Calu3 (cell line): ENCODE results near the gene COX6B2. TPM values are rescaled to one million over a fixed set of nuclear protein-coding genes. Genes with fewer than 3 reads are reported as not detected.

Experiments used
- BruUV-seq: library from RNA; stranded (reverse); fragments of 400-500 nt; replicated peaks from 2 replicates; lab custom pipeline; 2021; lab: Mats Ljungman, UMichigan
- CTCF ChIA-PET: fragments of 300-600 bp; sonication (Branson Sonifier 250); formaldehyde crosslinking; loops from one replicate; lab custom pipeline; 2022; ENCODE audit warnings: antibody characterized with exemption; lab: Charles Lee
- DNase-seq: peaks from one replicate; pipeline ENCODE4 v3.0.0; 2022
- H3K27ac Mint-ChIP-seq: one replicate; pipeline ENCODE4 v1.8.0; 2022; ENCODE audit warnings: mixed read lengths; ENCODE audit not compliant: unreplicated experiment
- H3K27me3 Mint-ChIP-seq: one replicate; pipeline ENCODE4 v1.8.0; 2022; ENCODE audit warnings: mixed read lengths; ENCODE audit not compliant: unreplicated experiment
- H3K36me3 Mint-ChIP-seq: one replicate; pipeline ENCODE4 v1.8.0; 2022; ENCODE audit warnings: mild to moderate bottlenecking, moderate library complexity, mixed read lengths; ENCODE audit not compliant: insufficient read depth, unreplicated experiment
- H3K4me1 Mint-ChIP-seq: one replicate; pipeline ENCODE4 v1.8.0; 2022; ENCODE audit warnings: mild to moderate bottlenecking, low read depth, mixed read lengths; ENCODE audit not compliant: unreplicated experiment
- H3K4me3 Mint-ChIP-seq: one replicate; pipeline ENCODE4 v1.8.0; 2022; ENCODE audit warnings: mild to moderate bottlenecking, low read depth, moderate library complexity, mixed read lengths; ENCODE audit not compliant: unreplicated experiment
- H3K9me3 Mint-ChIP-seq: one replicate; pipeline ENCODE4 v1.8.0; 2022; ENCODE audit warnings: low read depth, mixed read lengths; ENCODE audit not compliant: unreplicated experiment
- CTCF ChIP-seq: fragments of 200-600 bp; IDR thresholded peaks from one replicate; pipeline ENCODE4 v1.8.0; 2022; ENCODE audit warnings: antibody characterized with exemption; ENCODE audit not compliant: unreplicated experiment
- intact Hi-C: fragments of 100-400 bp; cut with micrococcal nuclease; formaldehyde crosslinking; loops from one replicate; pipeline ENCODE4 v1.10.0; 2022; ENCODE audit not compliant: unreplicated experiment
- total RNA-seq: library from RNA; stranded (reverse); gene quantifications from 2 replicates; pipeline ENCODE4 v1.2.3, GENCODE V29; 2022

COX6B2 gene
- total RNA-seq, 1 experiment from 2014 or later = 3.4 TPM

GRCh38 chr19:55398200-55398925 lies 43.8 kb upstream of the COX6B2 start:
- H3K27me3 Mint-ChIP-seq = no peaks in the 10 kb centered on the region
- no TSS peak for BruUV-seq
- intact Hi-C loops = no loop called here
- TF ChIP-seq CTCF = no peak
- CTCF ChIA-PET = no interaction called here
- no peak for DNase-seq
- H3K4me3 Mint-ChIP-seq = no peak overlapping the region
- H3K36me3 Mint-ChIP-seq = peaks cover 55% of the 10 kb centered on the region
- peak overlapping the region; percentile 68 for H3K27ac Mint-ChIP-seq
- no peaks in the 10 kb centered on the region for H3K9me3 Mint-ChIP-seq
- H3K4me1 Mint-ChIP-seq = no peaks in the 10 kb centered on the region

- CTCF ChIA-PET = interaction anchor here (0.7 kb wide), 1 partner anchor 13 kb away, joined by 6 read pairs; no protein-coding TSS in a partner anchor
- Mint-ChIP-seq H3K9me3 (no peaks in the 10 kb centered on the region), H3K36me3 (peaks cover 61% of the 10 kb centered on the region), H3K27me3 (no peaks in the 10 kb centered on the region), H3K27ac (peak overlapping the region; percentile 43), H3K4me1 (peaks cover 17% of the 10 kb centered on the region), H3K4me3 (no peak overlapping the region)
- BruUV-seq = no TSS peak
- DNase-seq = no peak
- no peak for TF ChIP-seq CTCF
- intact Hi-C loops = no loop called here
Observed at GRCh38 chr19:55392820-55393761, 38.6 kb upstream of the COX6B2 start.

- no peaks in the 10 kb centered on the region for H3K9me3 Mint-ChIP-seq
- H3K4me3 Mint-ChIP-seq = no peak overlapping the region
- DNase-seq = no peak
- intact Hi-C loops = no loop called here
- BruUV-seq = no TSS peak
- peaks cover 26% of the 10 kb centered on the region for H3K4me1 Mint-ChIP-seq
- no peaks in the 10 kb centered on the region for H3K27me3 Mint-ChIP-seq
- peak overlapping the region; percentile 52 for H3K27ac Mint-ChIP-seq
- no peak for TF ChIP-seq CTCF
- CTCF ChIA-PET = no interaction called here
- peaks cover 68% of the 10 kb centered on the region for H3K36me3 Mint-ChIP-seq
Observed at GRCh38 chr19:55391702-55392615, 37.4 kb upstream of the COX6B2 start.

GRCh38 chr19:55391191-55391670 lies 36.7 kb upstream of the COX6B2 start:
- peaks cover 31% of the 10 kb centered on the region for H3K4me1 Mint-ChIP-seq
- no TSS peak for BruUV-seq
- H3K9me3 Mint-ChIP-seq = no peaks in the 10 kb centered on the region
- no peak for DNase-seq
- CTCF ChIA-PET = no interaction called here
- no peak for TF ChIP-seq CTCF
- no peak overlapping the region for H3K27ac Mint-ChIP-seq
- no peak overlapping the region for H3K4me3 Mint-ChIP-seq
- intact Hi-C loops = no loop called here
- no peaks in the 10 kb centered on the region for H3K27me3 Mint-ChIP-seq
- H3K36me3 Mint-ChIP-seq = peaks cover 75% of the 10 kb centered on the region
